ENCODE data around the gene RETREG2. TPM values are rescaled to one million over a fixed set of nuclear protein-coding genes. Genes with fewer than 3 reads are reported as not detected.

The RETREG2 gene
- total RNA-seq, 1 experiment from 2014 or later: 63.7 TPM

- ChIA-PET POLR2A (no interaction called here), CTCF (no interaction called here), RAD21 (ENCODE audit: low non-redundant PET in 1 of 2, low total read pairs in 2 of 2, uncharacterized antibody in 2 of 2, unreplicated experiment in 2 of 2) (no interaction called here)
- Histone ChIP-seq H3K27me3 (ENCODE audit: insufficient read depth, low read length) (no peaks in the 10 kb centered on the region), H3K9me3 (ENCODE audit: control insufficient read depth in 1 of 2, insufficient read depth in 1 of 2, low read depth in 1 of 2, low read length in 2 of 2) (peaks cover 0 to 9% of the 10 kb centered on the region in 2 experiments; a peak in 2 of 4 replicates), H3K9me2 (ENCODE audit: insufficient read depth) (no peaks in the 10 kb centered on the region), H3K4me3 (replicated peaks in 1 of 2; ENCODE audit: low read depth in 1 of 2, low read length in 2 of 2) (no peak overlapping the region), H2AFZ (ENCODE audit: low read depth, low read length, poor library complexity, severe bottlenecking) (no peak overlapping the region), H3K4me2 (ENCODE audit: low read length) (no peak overlapping the region), H3K9ac (ENCODE audit: low read length) (no peak overlapping the region), H3K36me3 (ENCODE audit: control insufficient read depth in 1 of 2, insufficient read depth in 2 of 2, low read length in 2 of 2) (peaks cover 10 to 13% of the 10 kb centered on the region in 2 experiments; a peak in 3 of 4 replicates), H3K27ac (ENCODE audit: low read depth, low read length) (no peak overlapping the region), H3K4me1 (ENCODE audit: control insufficient read depth in 1 of 2, insufficient read depth in 2 of 2, low read length in 2 of 2) (peaks cover 11 to 17% of the 10 kb centered on the region in 2 experiments), H3K79me2 (ENCODE audit: insufficient read depth, low read length) (no peaks in the 10 kb centered on the region), H4K20me1 (ENCODE audit: insufficient read depth) (no peaks in the 10 kb centered on the region)
- intact Hi-C loops (cut with micrococcal nuclease): no loop called here
- no peak for TF ChIP-seq POLR2A (IDR thresholded peaks at IDR 0.05; ENCODE audit: borderline replicate concordance, extremely low read depth, insufficient read depth, insufficient read length)
- TF ChIP-seq ZBTB33 (IDR thresholded peaks at IDR 0.05; ENCODE audit: extremely low read depth, insufficient replicate concordance, low read length): no peak
- TF ChIP-seq, protein P1, sequence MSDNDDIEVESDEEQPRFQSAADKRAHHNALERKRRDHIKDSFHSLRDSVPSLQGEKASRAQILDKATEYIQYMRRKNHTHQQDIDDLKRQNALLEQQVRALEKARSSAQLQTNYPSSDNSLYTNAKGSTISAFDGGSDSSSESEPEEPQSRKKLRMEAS (IDR thresholded peaks at IDR 0.05): no peak
- TF ChIP-seq FOSL1 (IDR thresholded peaks at IDR 0.05; ENCODE audit: low read depth): no peak
- TF ChIP-seq TCF7L2 (IDR thresholded peaks at IDR 0.05; ENCODE audit: borderline replicate concordance, extremely low read depth, insufficient read depth, insufficient read length): no peak
- no peak for TF ChIP-seq CBX3 (IDR thresholded peaks at IDR 0.05; ENCODE audit: low read depth)
- TF ChIP-seq, protein P2, sequence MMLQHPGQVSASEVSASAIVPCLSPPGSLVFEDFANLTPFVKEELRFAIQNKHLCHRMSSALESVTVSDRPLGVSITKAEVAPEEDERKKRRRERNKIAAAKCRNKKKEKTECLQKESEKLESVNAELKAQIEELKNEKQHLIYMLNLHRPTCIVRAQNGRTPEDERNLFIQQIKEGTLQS (IDR thresholded peaks at IDR 0.05): no peak
- no peak for TF ChIP-seq SIN3A (IDR thresholded peaks at IDR 0.05; ENCODE audit: low read depth)
- TF ChIP-seq ELF1 (IDR thresholded peaks at IDR 0.05; ENCODE audit: borderline replicate concordance, low read depth): no peak
- no peak for TF ChIP-seq JUND (IDR thresholded peaks at IDR 0.05)
- TF ChIP-seq CEBPB (IDR thresholded peaks at IDR 0.05; ENCODE audit: low read depth): no peak
- TF ChIP-seq ZNF274 (IDR thresholded peaks at IDR 0.05; ENCODE audit: low read depth, low read length): no peak
- no peak for TF ChIP-seq EZH2 (IDR thresholded peaks at IDR 0.05)
- no TSS peak for BruUV-seq (replicated peaks)
- DNase-seq (ENCODE audit: low read depth, low spot score): no peak
- no peak for ATAC-seq
Measured at GRCh38 chr2:219205165-219205538, 27.1 kb downstream of the RETREG2 start.

All from HCT116 (cell line).